Stimulated activated naive CD4-positive, alpha-beta T cell (primary cell): ENCODE data around the gene ALLC.

Experiments
- DNase-seq, 6 experiments: peaks; one replicate each; lab custom pipeline; 2025; lab: John Stamatoyannopoulos, UW

ALLC gene

DNA sequence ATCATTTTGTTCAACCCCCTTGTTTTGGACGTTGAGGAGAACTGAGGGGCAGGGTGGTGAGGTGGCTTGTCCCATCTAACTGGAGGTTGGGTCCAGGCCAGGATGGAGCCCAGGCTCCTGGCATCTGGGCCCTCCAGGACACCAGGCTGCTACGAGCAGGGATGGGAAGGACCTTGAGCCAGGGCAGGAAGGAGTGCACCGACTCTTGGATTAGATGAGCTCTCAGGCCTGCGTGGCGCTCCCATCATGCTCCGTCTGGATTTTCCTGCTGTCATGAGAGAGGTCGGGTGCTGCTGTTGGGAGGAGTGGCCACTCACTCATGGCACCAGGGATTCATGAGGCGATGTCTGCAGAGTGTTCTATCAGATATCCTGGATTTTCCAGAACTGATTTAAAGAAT, 18.3 kb upstream of the ALLC start:
- no peak for DNase-seq

- DNase-seq = no peak
Measured at GRCh38 chr2:3641181-3641580, 16.8 kb upstream of the ALLC start.

GRCh38 chr2:3641841-3642421, 16.1 kb upstream of the ALLC start:
- no peak for DNase-seq

- no peak for DNase-seq
Measured at GRCh38 chr2:3642521-3643215, 15.3 kb upstream of the ALLC start.

- DNase-seq = no peak
Measured at GRCh38 chr2:3643371-3644245, 14.4 kb upstream of the ALLC start.

- no peak for DNase-seq
Measured at GRCh38 chr2:3644246-3644525, 13.8 kb upstream of the ALLC start.

DNA sequence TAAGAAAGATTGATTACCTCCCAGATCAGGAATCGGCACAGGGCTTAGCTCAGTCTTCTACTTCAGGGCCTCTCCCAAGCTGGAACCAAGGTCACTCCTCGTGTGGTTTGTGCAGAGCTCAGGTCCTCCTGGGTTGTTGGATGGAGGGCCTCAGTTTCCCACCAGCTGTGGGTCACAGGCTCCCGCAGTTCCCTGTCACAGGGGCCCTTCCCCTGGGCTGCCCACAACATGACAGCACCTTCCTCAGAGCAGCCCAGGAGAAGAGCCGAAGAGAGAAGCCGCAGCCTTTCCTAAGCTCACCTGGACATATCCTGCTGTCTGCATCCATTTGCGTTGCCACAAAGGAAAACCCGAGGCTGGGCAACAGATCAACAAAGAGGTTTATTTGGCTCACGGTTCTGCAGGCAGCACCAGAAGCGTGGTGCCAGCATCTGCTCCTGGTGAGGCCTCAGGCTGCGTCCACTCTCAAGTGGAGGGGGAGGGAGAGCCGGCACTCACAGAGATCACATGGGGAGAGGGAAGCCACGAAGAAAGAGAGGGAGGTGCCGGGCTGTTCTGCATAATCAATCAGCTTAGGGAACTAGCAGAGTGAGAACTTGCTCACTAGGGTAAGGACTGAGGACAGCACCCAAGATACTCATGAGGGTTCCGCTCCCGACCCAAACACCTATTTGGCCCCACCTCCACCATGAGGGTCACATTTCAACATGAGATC, 13.0 kb upstream of the ALLC start:
- DNase-seq = no peak

DNA sequence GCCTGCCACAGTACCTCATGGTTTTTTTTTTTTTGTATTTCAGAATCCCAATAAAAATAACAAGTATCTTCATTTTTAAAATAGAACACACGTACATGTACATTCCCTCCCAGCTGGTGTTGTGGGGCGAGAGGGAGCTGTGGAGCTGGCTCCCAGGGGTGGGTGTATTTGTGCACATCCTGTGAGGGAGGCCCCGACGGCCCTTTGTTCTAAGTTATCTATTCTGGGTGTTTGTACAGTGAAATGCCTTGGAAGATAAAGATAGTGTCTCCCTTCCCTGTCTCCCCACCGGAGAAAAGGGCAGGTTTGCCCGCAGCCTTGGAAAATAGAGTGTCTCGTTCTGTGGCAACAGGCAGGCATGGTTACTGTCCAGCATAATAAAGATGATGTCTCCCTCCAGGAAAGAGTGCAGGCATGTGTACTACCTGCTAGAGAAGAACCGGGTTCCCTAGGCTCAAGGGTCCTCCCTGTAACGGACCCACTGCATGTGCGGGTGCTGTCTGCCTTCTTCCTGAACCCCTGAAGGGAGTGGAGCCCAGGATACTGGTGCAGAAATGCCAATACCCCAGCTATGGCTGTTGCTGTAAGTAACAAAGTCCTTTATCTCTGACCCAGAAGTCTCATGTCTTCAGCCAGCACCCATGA, 12.1 kb upstream of the ALLC start:
- DNase-seq = no peak

DNA sequence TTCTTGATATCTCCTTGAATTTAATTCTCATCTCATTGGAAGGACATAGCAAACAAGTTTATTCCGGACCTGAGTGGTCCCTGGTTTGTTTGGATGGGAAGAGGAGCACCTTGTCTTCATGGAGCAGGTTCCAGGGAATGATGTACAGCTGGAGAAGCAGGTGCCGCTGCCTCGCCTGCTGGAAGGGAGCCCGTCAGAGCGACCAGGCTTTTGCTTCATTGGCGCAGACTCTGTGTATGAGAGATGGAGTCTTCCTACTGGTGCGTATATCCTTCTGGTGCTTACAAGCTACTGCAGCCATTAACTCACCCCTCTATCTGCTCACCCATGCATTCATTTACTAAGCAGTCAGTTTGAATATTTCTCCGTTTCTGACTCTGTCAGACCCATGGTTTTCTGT, 11.6 kb upstream of the ALLC start:
- DNase-seq = no peak

DNA sequence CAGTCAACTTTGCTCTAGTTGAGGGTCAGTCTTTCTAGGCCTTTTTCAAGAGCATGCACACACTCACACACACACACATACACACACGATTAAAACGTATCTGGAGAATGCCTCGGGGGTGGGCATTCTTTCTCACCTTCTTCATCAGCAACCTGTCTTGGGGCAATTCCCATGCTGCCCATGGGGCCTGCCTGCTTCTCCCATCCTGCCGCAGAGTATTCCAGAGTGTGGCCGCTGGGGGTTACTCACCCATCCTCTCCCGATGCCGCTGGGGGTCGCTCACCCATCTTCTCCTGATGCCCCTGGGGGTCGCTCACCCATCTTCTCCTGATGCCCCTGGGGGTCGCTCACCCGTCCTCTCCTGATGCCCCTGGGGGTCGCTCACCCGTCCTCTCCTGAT, 10.8 kb upstream of the ALLC start:
- no peak for DNase-seq

DNA sequence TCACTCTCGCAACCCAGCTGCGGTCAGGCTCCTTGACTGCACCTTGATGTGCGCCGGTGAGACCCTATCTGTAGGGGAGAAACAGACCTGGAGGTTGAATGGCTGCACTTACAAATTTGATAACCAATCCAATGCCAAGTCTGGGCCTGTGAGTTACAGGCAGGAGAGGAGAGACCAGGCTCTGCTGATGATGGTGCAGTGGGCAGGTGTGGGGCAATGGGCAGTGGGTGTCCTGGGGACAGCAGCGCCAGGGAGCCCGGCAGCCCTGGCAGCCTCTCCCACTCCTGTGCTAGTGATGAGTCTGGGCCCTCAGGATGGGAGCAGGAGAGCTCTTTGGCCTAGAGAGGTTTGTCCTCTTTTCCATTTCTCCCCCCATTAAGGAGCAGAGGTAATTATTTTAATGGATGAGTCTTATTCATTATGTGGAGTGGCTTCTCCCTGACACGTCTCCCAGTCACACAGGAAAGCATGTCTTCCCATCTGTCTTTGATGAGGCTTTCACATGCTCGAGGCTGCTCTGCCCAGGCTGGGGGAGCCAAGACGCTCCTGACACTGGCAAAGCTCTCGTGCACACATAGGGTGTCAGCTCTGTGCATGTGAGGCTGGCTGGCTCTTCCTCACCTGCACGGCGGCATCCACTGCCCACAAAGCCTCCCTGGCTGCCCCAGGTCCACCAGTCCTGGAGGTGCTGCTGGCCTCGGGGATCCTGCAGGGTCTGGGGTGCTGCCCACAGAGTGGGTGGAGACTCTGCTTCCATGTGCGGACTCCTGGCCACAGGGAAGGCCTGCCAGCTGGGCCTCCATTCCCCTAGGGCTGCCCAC, 10.0 kb upstream of the ALLC start:
- no peak for DNase-seq

GRCh38 chr2:3648652-3649177, 9.3 kb upstream of the ALLC start:
- no peak for DNase-seq

DNA sequence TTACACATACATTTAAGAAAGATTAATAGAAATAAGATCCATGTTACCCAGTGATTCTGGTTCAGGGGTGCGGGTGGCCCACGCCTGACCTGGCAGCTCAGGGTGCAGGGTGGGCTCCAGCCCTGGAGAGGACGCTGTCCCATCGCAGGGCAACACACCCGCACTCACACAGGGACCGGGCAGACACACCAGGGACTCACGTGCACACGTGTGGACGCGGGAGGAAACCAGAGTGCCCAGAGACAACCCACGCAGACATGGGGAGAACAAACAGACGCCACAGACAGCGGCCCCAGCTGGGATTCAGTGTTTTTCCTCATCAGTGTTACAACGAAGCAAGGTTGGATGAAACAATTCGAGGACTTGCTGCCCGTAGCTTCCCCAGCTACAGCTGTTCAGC, 8.4 kb upstream of the ALLC start:
- no peak for DNase-seq

DNA sequence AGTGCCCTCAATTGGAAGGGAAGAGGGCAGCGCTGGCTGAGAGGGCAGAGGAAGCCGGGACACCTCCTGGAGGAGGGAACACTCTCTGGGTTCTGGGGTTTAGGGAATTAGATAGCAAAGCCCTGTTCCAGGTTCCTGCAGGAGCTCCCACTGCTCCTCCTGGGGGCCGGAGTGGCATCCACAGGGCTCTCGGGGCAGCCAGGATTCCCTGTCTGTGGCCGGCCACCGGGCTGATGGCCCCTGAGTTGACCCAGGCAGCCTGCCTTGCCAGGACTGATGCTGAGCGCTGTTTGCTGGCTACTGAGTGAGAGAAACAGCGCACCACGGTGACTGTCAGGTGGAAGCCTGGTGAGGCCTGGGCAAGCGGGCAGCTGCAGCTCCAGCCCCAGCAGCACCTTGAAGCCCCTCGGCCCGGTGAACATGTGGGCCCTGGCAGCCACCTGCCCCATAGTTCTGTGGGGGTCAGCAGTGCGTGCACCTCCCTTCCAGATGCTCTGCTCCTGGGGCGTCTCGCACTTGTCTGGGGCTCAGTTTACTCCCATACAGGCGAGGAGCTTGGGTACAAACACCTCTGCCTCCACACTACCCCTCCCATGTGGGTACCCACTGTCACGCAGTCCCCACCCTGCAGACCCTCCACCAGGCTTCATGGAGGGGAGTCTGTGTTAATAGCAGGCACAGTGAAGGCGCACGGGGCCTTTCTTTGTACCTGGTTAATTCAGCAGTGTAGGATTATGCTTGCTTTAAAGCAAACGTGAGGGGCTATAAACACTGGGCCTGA, 7.7 kb upstream of the ALLC start:
- DNase-seq = peak in 1 of 6 experiments; percentile 17

GRCh38 chr2:3651691-3652648, 6.0 kb upstream of the ALLC start:
- DNase-seq = peak; percentile 32 to 85 (median 59)

DNA sequence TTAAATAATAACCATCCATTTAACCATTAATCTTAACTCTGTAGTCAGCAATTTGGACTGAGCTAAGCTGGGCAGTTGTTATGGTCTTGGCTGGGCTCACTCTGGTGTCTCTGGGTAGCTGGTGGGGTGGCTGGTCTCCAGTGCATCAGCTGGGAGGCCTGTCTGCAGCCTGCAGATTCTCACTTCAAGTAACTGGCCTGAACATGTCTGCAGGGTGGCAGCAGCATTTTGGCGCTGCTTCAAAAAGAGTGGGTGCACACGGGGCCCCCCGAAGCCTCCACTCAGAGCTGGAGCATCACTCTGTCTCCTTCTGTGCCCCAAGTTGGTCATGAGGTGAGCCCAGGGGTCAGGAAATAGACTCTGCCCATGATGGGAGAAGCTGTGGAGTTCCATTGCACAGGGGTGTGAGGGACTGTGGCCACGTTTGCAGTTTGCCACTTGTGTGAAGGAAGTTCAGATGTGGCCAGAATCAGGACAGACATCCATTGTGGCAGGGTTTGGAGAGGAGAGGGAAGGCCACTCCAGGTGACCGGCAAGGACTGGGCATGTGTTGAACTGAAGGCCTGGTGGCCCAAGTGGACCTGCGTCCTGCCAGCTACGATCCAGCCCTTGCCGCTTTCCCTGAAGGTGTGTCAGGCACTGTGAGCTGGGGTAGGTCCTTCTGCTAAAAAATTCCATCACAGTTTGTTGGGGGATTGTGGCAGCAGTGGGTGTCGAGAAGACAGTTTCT, 4.9 kb upstream of the ALLC start:
- DNase-seq = no peak

- no peak for DNase-seq
Measured at GRCh38 chr2:3654011-3654410, 4.0 kb upstream of the ALLC start.

DNA sequence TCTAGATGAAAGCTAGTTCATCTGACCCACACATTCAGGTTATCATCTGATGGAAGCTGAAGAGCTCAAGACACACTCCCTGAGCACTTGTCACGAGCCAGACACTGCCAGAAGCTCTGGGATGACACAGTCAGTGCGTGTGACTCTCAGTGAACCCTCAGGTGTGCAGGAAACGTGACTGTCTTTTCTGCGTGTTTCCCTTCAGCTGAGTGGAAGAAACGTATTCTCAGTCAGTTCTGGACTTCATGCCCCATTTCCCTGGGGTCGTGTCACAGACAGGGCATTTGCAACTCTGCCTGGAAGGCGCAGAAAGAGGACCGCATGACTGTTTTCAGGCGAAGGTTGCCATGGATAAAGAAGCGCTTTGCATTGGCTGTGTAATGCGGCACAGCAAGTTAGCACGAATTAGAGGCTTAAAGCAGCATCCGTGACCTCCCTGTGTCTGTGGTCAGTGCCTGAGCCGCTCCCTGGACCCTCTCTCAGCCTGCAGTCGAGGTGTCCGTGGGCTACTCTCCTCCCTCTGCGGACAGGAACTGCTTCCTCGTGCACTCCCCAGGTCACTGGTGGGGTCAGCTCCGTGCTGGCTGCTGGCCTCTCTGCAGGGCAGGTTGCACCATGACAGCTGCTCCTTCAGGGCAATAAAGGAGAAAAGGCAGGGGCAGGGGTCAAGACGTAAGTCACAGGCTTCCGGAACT, 3.3 kb upstream of the ALLC start:
- no peak for DNase-seq
